HCT116 (cell line): Measurements from ENCODE around the gene CREBRF.

Source experiments
- CEBPB ChIP-seq: IDR thresholded peaks from 2 replicates; pipeline ENCODE4 v1.6.1; 2012; ENCODE audit warnings: low read depth
- CTCF ChIP-seq, 3 experiments: fragments of 200-600 bp in 1 of 3; sonication (generic) in 1 of 3; IDR thresholded peaks in 2 of 3; conservative IDR thresholded peaks in 1 of 3; 2 replicates each; pipeline ENCODE4 v1.5.1; 2012 to 2017; ENCODE audit warnings: low read depth in 2 of 3, low read length in 2 of 3, antibody characterized with exemption in 1 of 3, borderline replicate concordance in 1 of 3, control low read depth in 1 of 3, mild to moderate bottlenecking in 1 of 3, mixed read lengths in 1 of 3, mixed run types in 1 of 3, moderate library complexity in 1 of 3; ENCODE audit not compliant: insufficient read depth in 1 of 3
- EGR1 ChIP-seq: IDR thresholded peaks from 2 replicates; pipeline ENCODE4 v1.6.1; 2012; ENCODE audit warnings: low read depth
- MAX ChIP-seq: IDR thresholded peaks from 2 replicates; pipeline ENCODE4 v1.6.1; 2012
- POLR2A ChIP-seq: IDR thresholded peaks from 2 replicates; pipeline ENCODE4 v1.7.0; 2011; ENCODE audit warnings: borderline replicate concordance; ENCODE audit not compliant: insufficient read depth, insufficient read length; ENCODE audit errors: extremely low read depth
- POLR2AphosphoS5 ChIP-seq: IDR thresholded peaks from 2 replicates; pipeline ENCODE4 v1.6.1; 2011; ENCODE audit warnings: mild to moderate bottlenecking, low read depth, low read length, moderate library complexity

GRCh38 chr5:173163219-173163618 is 107.1 kb downstream of the CREBRF start:
- TF ChIP-seq POLR2AphosphoS5, result no peak
- TF ChIP-seq MAX, result no peak
- no peak for TF ChIP-seq POLR2A
- no peak for TF ChIP-seq CTCF (IDR thresholded peaks at IDR 0.05 in 2 of 3, conservative IDR thresholded peaks at IDR 0.05 in 1 of 3; ENCODE audit: borderline replicate concordance in 1 of 3, insufficient read depth in 1 of 3, low read depth in 2 of 3, low read length in 2 of 3)
- TF ChIP-seq CEBPB, result no peak
- no peak for TF ChIP-seq EGR1
